Testis (tissue), 3 donors: ENCODE results near the gene TMEM41B. TPM values are rescaled to one million over a fixed set of nuclear protein-coding genes. Genes with fewer than 3 reads are reported as not detected.

Experiments used
- DNase-seq: peaks from one replicate; pipeline ENCODE4 v3.0.0-alpha.2; 2019
- H3K27ac ChIP-seq, 2 donors: fragments of 200-600 bp; sonication (generic); one replicate each; pipeline ENCODE4 v1.5.1; 2019
- H3K27me3 ChIP-seq: fragments of 200-600 bp; sonication (generic); one replicate; pipeline ENCODE4 v1.5.1; 2019
- H3K36me3 ChIP-seq: fragments of 200-600 bp; sonication (generic); one replicate; pipeline ENCODE4 v1.5.1; 2017; ENCODE audit warnings: low read depth; ENCODE audit errors: missing control alignments
- H3K4me1 ChIP-seq: fragments of 200-600 bp; sonication (generic); one replicate; pipeline ENCODE4 v1.5.1; 2019
- H3K4me3 ChIP-seq, 2 donors: fragments of 200-600 bp; sonication (generic); one replicate each; pipeline ENCODE4 v1.5.1; 2017 to 2019
- H3K9me3 ChIP-seq: fragments of 200-600 bp; sonication (generic); one replicate; pipeline ENCODE4 v1.5.1; 2017
- POLR2A ChIP-seq: fragments of 450-650 bp; IDR thresholded peaks from one replicate; pipeline ENCODE4 v1.6.1; 2017; ENCODE audit warnings: antibody characterized with exemption, mild to moderate bottlenecking, moderate library complexity
- WGBS, 2 donors: methylation state at CpG; one replicate each; pipeline ENCODE4 v1.1.5; 2018; 5-methylcytosine and 5-hydroxymethylcytosine counted together
- intact Hi-C: fragments of 100-400 bp; cut with DNase I; formaldehyde crosslinking; loops from one replicate; pipeline ENCODE4 v1.15.1; 2023; ENCODE audit warnings: low total_unique reads
- polyA plus RNA-seq: library from polyadenylated mRNA; stranded (reverse); fragments of 350-450 nt; fragmentation: Illumina TruSeq; extraction: RNeasy Lipid Tissue Mini Kit (QIAGEN cat#74804); gene quantifications from one replicate; pipeline ENCODE4 v1.2.3, GENCODE V29; 2014; ENCODE audit warnings: low read depth, low replicate concordance; ENCODE audit not compliant: insufficient read depth
- total RNA-seq, 2 donors: library from RNA; depleted of rRNA; stranded (reverse); fragments of >200 nt; gene quantifications; one replicate each; pipeline ENCODE4 v1.2.3, GENCODE V29; 2016
- TF ChIP-seq, protein P1 (sequence below), 3 experiments: fragments of 450-650 bp in 2 of 3; fragments of 200-600 bp in 1 of 3; sonication (generic) in 1 of 3; IDR thresholded peaks; one replicate each; pipeline ENCODE4 v1.5.1; 2016 to 2019; ENCODE audit warnings: antibody characterized with exemption in 3 of 3, mild to moderate bottlenecking in 2 of 3, moderate library complexity in 1 of 3

TMEM41B gene
- total and polyA plus RNA-seq, 3 donors from 2014 or later, result 24.2 to 42.6 (median 37.5) TPM

- intact Hi-C loops, result no loop called here
- no peak for DNase-seq
- no peaks in the 10 kb centered on the region for H3K4me1 ChIP-seq
- TF ChIP-seq POLR2A, result no peak
- TF ChIP-seq, protein P1, sequence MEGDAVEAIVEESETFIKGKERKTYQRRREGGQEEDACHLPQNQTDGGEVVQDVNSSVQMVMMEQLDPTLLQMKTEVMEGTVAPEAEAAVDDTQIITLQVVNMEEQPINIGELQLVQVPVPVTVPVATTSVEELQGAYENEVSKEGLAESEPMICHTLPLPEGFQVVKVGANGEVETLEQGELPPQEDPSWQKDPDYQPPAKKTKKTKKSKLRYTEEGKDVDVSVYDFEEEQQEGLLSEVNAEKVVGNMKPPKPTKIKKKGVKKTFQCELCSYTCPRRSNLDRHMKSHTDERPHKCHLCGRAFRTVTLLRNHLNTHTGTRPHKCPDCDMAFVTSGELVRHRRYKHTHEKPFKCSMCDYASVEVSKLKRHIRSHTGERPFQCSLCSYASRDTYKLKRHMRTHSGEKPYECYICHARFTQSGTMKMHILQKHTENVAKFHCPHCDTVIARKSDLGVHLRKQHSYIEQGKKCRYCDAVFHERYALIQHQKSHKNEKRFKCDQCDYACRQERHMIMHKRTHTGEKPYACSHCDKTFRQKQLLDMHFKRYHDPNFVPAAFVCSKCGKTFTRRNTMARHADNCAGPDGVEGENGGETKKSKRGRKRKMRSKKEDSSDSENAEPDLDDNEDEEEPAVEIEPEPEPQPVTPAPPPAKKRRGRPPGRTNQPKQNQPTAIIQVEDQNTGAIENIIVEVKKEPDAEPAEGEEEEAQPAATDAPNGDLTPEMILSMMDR (IDR thresholded peaks at IDR 0.05), result no peak
- no peak overlapping the region for H3K4me3 ChIP-seq
- H3K27me3 ChIP-seq, result no peaks in the 10 kb centered on the region
- no peak overlapping the region for H3K27ac ChIP-seq
- H3K36me3 ChIP-seq, result no peaks in the 10 kb centered on the region
- H3K9me3 ChIP-seq, result no peaks in the 10 kb centered on the region
- 76 to 77% methylated on average over 3 of the region's 3 CpGs for WGBS, 2 donors
Measured at GRCh38 chr11:9304178-9304577, 10.2 kb downstream of the TMEM41B start.

GRCh38 chr11:9302448-9302847 is 11.9 kb downstream of the TMEM41B start:
- H3K9me3 ChIP-seq, result no peaks in the 10 kb centered on the region
- WGBS, 2 donors, result 90 to 96% methylated on average over 3 of the region's 3 CpGs

GRCh38 chr11:9301720-9302119 is 12.7 kb downstream of the TMEM41B start:
- Histone ChIP-seq H3K27ac (no peak overlapping the region), H3K36me3 (no peaks in the 10 kb centered on the region), H3K4me3 (no peak overlapping the region), H3K9me3 (no peaks in the 10 kb centered on the region), H3K27me3 (no peaks in the 10 kb centered on the region), H3K4me1 (no peaks in the 10 kb centered on the region)
- intact Hi-C loops, result no loop called here
- TF ChIP-seq, protein P1 (IDR thresholded peaks at IDR 0.05), result no peak
- no peak for TF ChIP-seq POLR2A
- 73 to 79% methylated on average over 10 of the region's 10 CpGs for WGBS, 2 donors
- no peak for DNase-seq

More at GRCh38 chr11:9302448-9302847, 11.9 kb downstream of the TMEM41B start:
- Histone ChIP-seq H3K4me3 (no peak overlapping the region), H3K4me1 (no peaks in the 10 kb centered on the region), H3K27me3 (no peaks in the 10 kb centered on the region), H3K27ac (no peak overlapping the region), H3K36me3 (no peaks in the 10 kb centered on the region)
- intact Hi-C loops, result no loop called here
- DNase-seq, result no peak
- no peak for TF ChIP-seq POLR2A
- TF ChIP-seq, protein P1 (IDR thresholded peaks at IDR 0.05), result no peak

GRCh38 chr11:9293646-9294045 is 20.7 kb downstream of the TMEM41B start:
- WGBS, 2 donors, result 89 to 97% methylated on average over 7 of the region's 7 CpGs
- Histone ChIP-seq H3K4me3 (no peak overlapping the region), H3K9me3 (no peaks in the 10 kb centered on the region), H3K27ac (no peak overlapping the region), H3K4me1 (no peaks in the 10 kb centered on the region), H3K27me3 (no peaks in the 10 kb centered on the region), H3K36me3 (no peaks in the 10 kb centered on the region)
- intact Hi-C loops, result no loop called here
- TF ChIP-seq POLR2A, result no peak
- TF ChIP-seq, protein P1 (IDR thresholded peaks at IDR 0.05), result no peak
- DNase-seq, result no peak

DNA sequence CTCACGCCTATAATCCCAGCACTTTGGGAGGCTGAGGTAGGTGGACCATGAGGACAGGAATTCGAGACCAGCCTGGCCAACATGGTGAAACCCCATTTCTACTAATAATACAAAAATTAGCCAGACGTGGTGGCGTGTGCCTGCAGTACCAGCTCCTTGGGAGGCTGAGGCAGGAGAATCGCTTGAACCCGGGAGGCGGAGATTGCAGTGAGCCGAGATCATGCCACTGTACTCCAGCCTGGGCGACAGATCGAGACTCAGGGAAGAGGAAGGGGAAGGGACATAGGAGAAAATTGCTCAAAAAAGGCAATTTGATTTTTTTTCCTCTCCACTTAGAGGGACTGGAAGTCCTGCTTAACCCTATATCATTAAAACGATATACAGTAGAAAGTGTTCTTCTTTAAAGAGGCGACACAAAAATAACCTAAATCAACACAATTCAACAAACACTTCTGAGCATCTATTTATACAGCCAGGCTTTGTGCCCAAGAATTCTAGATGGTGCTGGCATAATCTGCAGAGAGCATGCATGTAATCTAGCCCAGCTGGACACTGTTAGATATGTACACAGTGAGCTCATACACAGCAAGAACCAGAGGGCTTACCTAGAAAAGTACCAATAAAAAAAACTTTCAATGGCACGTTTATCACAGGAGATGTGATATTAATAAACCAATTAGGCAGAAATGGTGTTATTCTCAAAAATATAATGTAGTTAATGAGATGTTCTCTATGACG is 28.4 kb downstream of the TMEM41B start:
- no peaks in the 10 kb centered on the region for H3K27me3 ChIP-seq
- WGBS, 2 donors, result 82 to 84% methylated on average over 14 of the region's 14 CpGs
- no peaks in the 10 kb centered on the region for H3K4me1 ChIP-seq
- H3K9me3 ChIP-seq, result no peaks in the 10 kb centered on the region
- no peaks in the 10 kb centered on the region for H3K36me3 ChIP-seq
- H3K27ac ChIP-seq, result no peak overlapping the region
- no peak for DNase-seq
- intact Hi-C loops, result no loop called here
- no peak for TF ChIP-seq POLR2A
- TF ChIP-seq, protein P1 (IDR thresholded peaks at IDR 0.05), result no peak
- H3K4me3 ChIP-seq, result no peak overlapping the region
